Stimulated activated CD8-positive, alpha-beta memory T cell treated with anti-CD3 and anti-CD28 coated beads, Interleukin-7, amount 100 ng/mL, for 24 hours (primary cell): Measurements from ENCODE around the gene SLC6A6.

Source experiments
- DNase-seq: peaks from one replicate; pipeline ENCODE4 v3.0.0-alpha.2; 2020; ENCODE audit warnings: low read depth

SLC6A6 gene

GRCh38 chr3:14402304-14402811 lies at the start of gene SLC6A6:
Gene SLC6A6, plus strand, starts transcription at chr3:14402606. Its CDS starts 41,029 bp downstream, at chr3:14443635.
- peak; percentile 81 for DNase-seq

GRCh38 chr3:14353502-14353901 lies 48.9 kb upstream of the SLC6A6 start:
- DNase-seq: no peak

GRCh38 chr3:14357463-14357862 lies 44.9 kb upstream of the SLC6A6 start:
- DNase-seq: no peak

GRCh38 chr3:14358426-14359211 lies 43.8 kb upstream of the SLC6A6 start:
- no peak for DNase-seq

GRCh38 chr3:14359348-14359747 lies 43.1 kb upstream of the SLC6A6 start:
- DNase-seq: no peak

- DNase-seq: no peak
Observed at GRCh38 chr3:14360123-14360881, 42.1 kb upstream of the SLC6A6 start.

- no peak for DNase-seq
Observed at GRCh38 chr3:14361068-14361677, 41.2 kb upstream of the SLC6A6 start.

GRCh38 chr3:14362890-14363289 lies 39.5 kb upstream of the SLC6A6 start:
- DNase-seq: no peak

GRCh38 chr3:14363379-14363778 lies 39.0 kb upstream of the SLC6A6 start:
- DNase-seq: no peak

- no peak for DNase-seq
Observed at GRCh38 chr3:14363991-14364390, 38.4 kb upstream of the SLC6A6 start.

GRCh38 chr3:14364580-14365292 lies 37.7 kb upstream of the SLC6A6 start:
- DNase-seq: no peak

- no peak for DNase-seq
Observed at GRCh38 chr3:14366248-14366647, 36.2 kb upstream of the SLC6A6 start.

- no peak for DNase-seq
Observed at GRCh38 chr3:14366915-14367823, 35.2 kb upstream of the SLC6A6 start.

- DNase-seq: no peak
Observed at GRCh38 chr3:14368146-14368545, 34.3 kb upstream of the SLC6A6 start.

GRCh38 chr3:14368885-14369284 lies 33.5 kb upstream of the SLC6A6 start:
- DNase-seq: no peak

GRCh38 chr3:14369675-14370669 lies 32.4 kb upstream of the SLC6A6 start:
- DNase-seq: no peak

- DNase-seq: no peak
Observed at GRCh38 chr3:14370720-14371572, 31.5 kb upstream of the SLC6A6 start.

- no peak for DNase-seq
Observed at GRCh38 chr3:14371573-14372474, 30.6 kb upstream of the SLC6A6 start.
